GM18861 (cell line): ENCODE measurements around the gene CD44.

Source experiments
- ATAC-seq: cut with Tn5 transposase; IDR thresholded peaks from one replicate; pipeline ENCODE4 v1.9.1; 2021; ENCODE audit not compliant: unreplicated experiment

The CD44 gene

DNA sequence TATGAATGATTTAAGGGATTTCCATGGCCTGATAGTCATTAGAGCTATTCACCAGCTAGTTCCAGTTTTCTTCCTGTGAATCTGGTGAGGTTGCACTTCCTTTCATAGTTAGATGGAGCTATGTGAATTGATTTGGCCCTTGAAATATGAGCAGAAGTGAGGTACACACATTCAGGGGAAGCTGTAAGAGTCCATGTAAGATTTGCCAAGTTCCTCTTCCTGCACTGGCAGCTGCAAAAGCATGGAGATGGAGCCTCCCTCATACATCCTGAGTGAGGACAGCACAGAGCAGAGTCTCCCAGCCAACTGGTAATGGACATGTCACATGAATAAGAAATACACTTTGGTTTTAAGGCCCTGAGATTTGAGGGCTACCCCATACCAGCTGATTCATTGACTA is 111.7 kb downstream of the CD44 start:
- no peak for ATAC-seq

DNA sequence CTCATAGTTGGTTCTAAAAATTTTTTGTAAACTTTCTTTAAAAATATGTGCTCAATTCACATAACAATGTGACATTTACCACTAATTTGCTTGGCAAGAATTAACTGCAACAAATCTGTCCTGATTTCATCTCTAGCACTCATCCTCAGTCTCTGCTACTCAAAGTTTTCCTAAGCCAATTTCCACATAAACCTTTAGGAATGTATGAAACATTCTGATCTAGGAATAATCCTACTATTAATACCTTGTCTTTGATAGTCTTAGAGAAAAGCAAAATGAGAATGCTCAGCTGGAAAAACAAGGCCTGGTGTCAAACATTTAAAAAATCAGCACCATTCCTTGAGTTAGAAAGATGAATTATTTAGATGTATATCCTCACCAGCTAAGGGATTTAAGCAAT is 114.3 kb downstream of the CD44 start:
- ATAC-seq = no peak

DNA sequence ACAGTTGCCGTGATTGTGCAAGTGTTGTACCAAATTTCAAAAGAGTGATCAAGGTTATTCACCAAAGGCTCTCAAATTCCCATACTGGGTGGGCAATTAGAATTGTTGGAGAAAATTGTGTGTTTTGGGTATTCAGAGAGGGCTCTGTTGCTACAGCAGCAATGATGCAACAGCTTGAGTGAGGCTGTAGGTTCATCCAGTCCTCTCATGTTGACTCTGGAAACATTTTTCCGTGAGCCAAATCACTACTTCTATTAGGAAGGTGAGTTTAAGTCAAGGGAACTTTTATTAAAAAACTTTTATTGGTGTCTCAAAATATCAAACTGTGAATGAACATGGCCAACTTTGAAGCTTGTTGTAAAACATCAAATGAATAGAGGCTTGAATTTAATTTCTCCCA is 116.5 kb downstream of the CD44 start:
- no peak for ATAC-seq

DNA sequence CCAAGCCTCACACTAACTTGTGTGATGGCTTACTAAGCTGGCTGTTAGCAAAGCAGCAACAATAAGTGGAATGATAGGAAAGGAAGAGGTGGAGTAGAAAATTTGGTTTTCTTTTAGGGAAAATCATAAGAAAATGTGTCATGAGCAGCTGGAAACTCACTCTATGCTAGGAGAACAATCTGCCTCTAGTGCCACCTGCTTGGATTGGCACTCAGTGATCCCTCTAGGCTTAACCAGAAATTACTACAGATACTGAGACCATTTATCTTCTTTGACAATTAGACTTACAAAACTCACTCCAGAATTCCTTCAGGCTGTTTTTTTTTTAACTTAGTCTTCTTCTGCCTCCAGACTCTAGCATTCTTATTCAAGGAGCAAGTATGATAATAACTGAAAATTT is 117.3 kb downstream of the CD44 start:
- ATAC-seq = no peak

DNA sequence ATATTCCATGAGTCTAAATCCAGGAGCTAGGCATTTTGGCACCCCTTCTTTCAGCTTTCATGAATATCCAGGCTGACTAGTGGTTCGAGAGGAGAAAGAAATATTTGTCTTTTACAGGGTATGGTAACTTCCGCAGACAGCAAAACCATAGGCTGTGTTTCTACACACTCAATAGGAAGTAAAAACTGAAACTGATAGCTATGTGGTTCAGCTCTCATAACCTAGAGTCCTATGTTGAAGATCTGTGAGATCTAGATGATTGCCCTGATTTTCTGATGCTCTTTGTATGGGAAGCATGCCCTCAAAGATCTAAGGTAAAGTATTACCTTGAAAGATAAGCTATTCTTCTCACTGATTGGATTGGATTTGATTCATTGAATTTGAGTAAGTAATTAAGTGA is 118.3 kb downstream of the CD44 start:
- peak; percentile 100 for ATAC-seq

DNA sequence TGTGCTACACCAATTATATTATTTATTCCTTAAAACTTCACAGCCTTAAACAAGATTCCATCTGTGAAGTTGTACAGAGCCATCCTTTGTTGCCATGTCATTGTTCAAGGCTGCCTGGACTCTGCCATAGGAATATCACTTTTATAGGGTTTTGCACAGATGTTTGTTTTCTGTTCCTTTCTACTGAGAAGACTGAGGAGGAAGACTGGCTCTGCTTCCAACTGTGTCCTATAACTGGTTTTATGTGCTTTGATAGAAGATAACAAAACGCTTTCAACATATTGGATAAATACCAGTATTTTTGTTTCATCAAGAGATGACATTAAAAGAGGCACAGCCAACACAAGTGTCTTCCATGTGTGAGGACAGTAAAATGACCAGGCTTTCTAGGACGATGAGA is 120.6 kb downstream of the CD44 start:
- ATAC-seq = no peak

DNA sequence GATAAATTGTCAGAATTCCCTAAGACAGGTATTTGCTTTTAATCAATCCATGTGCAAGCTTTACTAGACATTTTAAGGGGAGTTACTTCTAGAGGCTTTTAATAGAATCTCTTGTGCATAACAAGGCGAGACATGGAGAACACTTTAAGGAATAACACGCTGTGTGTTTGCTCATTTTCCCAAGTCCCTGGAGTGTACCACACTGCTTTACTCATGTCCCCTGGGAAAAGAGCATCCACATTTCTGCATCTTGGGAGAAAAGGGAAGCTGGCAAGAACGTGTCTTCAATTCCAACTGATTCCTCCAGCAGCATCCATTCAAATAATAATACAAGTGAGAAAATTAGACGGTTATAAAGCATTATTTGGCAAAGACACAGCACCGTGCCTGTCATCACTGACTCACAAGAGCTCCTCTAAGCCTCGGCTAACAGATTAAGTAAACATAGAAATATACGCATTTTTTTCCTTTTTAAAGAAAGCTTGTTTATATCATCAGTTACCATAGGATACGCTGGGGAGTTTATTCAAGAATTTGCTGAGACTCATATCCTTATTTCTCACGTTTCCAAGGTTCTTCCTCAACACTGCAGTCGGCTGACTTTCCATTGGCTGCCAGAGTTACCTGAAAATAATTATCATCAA is 121.5 kb downstream of the CD44 start:
- ATAC-seq = no peak

DNA sequence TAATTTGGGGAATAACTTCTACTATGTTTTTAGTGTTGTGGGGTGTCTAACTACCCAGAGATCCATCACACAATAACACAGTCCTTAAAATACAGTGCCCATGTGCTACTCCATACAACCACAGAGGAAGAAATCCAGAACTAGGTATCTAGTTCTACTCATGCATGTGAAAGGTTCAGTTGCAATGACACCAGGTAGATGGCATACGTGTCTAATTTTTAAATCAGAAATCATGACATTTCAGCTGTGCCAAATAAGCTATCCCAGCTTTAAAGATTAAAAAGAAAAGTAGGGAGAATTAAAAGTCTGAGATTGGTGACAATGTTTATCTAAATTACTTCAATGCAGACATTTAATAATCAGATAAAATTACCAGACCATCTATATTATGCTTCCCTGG is 122.2 kb downstream of the CD44 start:
- ATAC-seq = no peak

DNA sequence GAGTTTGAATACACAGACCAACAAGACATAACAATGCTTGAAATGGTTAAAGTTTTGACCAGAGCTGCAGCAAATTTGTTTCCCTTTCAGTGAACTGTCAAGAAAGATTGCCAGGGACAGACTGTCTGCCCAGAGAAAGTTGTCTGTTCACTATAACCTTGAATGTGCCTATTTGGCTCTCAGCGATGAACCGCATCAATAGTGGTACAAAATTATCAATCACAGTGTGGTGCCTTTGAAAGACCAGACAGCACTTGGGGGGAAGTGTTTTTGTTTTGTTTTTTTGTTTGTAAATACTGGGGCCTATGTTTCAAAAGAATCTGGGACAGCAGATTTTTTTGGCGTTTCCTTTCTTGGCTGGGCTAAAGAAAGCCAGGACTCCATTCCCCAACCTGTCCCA is 123.1 kb downstream of the CD44 start:
- ATAC-seq = no peak

DNA sequence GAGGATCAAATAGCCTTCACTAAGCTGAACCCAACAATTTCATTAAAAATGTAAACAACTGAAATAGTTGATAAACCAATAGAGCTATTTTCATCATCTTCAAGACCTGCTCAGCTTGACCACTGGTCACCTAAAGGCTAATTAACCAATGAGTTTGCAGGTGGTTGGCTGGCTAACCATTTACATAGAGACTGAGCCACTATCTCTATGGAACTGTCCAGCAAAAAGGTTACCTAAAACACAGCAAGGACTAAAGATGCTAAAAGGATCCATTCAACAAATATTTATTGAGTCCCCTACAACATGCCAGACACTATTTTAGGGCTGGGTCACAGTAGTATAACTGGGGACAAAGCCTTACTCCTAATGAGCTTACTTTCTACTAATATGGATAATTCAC is 123.8 kb downstream of the CD44 start:
- ATAC-seq = no peak

DNA sequence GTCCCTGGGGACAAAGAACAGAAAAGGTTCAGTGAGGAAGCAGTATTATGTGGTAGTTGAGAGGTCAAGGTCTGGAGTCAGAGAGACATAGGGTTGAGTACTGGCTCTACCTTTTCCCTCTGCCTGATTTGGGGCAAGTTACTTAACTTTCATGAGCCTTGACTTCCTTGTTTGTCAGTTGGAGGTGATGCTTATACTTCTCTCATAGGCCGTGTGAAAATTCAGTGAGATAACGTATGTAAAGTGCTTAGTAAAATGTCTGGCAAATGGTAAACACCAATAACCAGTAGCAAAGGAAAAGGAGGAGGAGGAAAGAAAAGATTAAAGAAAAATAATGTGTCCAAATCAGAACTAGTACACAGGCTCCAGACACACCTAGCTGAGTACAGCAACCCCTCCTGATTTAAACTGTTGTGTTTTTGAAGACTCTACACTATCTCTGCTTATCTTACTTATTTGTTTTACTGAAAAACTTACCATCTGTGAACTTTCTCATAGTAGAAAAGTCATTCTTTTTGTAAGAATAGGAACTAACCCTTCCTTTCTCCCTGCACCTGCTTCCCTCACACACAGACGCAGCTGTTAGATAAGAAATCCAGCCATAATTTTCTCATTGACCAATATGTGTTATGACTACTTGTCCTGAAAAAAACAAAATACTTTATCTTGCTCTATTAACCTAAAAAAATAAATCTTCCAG is 126.9 kb downstream of the CD44 start:
- ATAC-seq = no peak

DNA sequence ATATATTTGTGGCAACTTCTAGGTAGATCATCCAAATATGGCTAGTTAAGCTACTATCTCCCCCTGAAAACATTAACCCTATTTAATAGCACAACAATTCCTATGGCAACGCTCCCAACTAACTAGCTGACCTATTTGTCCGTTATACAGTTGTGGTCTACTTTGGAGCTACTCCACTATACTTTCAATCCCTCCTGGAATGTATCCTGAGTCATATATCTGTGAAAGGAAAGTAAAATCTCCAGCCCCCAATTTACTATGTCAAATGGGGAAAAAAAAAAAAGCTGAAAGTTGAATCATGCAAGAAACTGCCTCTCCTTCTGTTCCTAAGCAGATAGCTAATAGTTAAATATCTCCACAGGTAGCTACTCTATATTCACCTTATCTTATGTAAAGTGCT is 128.5 kb downstream of the CD44 start:
- ATAC-seq = no peak

DNA sequence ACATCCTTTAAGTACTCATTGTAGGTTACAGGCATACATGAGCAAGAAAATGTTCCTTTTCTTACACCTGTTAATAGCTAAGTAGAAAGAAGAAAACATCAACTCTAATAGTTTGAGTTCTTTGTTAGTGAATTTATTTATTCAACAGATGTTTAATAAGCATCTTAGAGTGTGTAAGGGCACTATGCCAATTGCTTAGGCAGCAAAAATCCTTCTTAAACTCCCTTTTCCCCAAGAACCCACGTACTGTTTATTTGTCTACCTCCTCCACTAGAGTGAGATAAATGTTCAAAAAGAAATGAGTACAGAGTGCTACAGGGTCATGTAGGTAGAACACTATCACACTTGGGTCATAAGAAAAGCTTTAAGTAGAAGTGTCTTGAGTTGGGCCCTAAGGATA is 131.4 kb downstream of the CD44 start:
- no peak for ATAC-seq

DNA sequence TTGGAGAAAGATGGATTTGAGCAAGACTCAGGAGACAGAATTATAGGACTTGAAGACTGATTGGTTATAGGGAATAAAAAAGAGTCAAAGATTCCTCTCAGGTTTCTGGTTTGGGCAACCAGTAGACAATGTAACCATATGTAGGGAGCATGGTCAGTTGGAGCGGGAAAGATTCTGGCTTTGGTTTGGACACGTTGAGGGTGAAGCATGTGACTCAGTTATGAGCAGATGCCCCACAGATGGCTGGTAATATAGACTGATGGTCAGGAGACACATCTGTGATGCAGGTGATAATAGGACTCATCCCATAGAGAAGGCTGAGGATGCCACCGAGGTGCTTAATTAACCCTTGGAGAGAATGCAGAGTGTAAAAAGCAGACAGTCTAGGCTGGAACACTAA is 132.1 kb downstream of the CD44 start:
- ATAC-seq = no peak

DNA sequence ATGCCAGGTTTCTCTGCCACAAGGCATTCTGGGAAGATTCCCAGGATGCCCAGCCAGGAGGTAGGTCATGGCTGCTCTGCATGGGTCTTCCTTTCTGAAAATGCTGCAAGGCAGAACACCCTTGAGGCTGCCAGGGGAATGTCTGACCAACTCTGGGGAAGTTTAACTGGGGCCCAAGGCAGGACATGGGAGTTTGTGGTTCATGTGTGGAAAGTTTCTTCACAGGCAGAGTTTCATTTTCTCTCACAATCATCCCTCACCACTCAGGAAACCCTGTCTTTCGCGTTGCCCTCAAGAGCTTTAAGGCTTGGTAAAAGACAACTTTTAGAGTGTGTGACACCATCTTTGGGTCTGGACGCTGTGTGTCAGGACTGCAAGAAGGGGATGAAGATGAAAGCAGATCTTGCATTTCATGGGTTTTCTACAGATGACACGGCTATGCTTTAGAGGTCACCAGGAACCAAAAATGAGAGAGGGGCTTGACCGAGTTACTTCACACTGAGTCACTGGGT is 133.5 kb downstream of the CD44 start:
- peak; percentile 89 for ATAC-seq

DNA sequence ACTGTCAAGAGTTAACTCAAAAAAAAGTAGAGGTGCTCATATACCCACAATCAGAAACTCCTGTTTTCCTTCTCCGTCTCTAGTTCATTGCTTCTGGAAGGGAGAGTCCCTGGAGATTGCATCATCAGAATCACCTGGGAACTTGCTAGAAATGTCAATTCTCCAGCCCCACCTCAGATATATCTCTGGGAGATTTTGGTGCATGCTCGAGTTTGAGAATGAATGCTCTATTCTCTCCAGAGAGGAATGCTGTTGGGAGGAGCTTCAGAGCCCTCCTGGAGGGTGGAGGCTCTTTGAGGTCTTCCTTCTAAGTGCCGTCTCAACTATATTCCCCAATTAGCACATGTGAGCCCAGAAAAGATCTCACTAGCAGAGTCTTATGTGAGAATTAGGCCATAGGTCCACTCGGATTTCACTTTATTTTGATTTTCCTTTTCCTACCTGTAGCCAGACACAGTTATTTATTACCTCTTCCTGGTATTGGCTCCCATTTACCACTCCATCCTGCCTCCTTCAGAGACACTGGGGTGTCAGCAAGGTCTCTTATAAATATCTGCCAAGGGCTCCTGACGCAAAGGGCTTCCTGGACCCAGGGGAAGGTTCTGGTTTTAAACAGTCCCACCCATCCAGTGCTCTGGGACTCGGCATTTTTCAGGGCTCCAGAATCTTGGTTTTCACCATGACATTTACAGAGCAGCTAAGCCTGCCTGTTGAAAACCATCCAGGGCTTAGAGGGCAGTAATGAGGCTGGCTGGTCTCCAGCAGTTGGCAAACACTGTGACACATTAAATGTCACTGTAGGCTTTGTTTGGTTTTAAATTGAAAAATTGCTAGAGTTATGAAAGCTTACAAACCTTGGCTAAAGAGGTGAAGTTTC is 136.2 kb downstream of the CD44 start:
- no peak for ATAC-seq

DNA sequence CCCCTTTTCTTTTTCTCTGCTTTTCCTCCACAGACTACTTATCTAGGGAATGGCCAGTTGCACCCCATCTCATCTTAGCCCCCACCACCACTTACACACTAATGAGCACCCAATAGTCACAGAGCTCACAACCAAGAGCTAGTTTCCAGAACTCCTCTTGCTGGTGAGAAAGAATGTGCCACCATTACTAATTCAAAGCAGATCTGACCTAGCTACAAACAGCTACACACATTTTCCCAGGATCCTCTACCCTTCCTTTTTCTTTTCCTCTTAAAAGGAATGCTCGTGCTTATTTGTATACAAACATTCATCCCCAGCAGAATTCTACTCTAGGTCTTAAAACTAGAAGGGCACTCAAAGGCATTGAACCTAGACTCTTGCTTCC is 136.8 kb downstream of the CD44 start:
- no peak for ATAC-seq

DNA sequence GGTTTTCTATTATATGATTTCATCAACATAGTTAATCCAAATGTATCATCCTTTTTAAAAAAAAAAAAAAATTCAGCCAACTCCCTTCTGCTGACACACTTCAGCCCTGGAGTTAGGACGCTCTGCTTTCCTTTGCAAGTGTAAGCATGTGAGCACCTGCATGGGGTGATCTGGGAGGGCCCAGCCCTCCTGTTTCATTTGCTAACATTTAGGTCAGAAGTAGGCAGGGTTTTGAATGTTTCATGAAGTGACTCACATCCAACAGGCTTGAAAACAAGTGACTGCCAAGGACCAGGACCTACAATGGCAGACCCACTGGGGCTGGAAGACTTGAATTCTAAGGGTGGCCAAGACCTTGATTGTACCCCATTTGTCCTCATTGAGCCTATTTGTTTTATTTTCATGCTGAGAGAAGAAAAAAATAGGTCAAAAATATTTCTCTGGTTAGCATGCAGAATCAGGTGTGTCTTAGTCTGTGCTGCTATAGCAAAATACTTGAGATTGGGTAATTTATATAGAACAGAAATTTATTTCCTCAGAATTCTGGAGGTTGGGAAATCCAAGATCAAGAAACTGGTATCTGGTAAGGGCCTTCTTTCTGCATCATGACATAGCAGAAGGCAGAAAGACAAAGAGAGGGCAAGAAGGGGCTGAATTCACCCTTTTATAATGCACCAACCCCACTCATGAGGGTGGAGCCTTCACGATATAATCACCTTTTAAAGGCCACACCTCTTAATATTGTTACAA is 137.6 kb downstream of the CD44 start:
- no peak for ATAC-seq

DNA sequence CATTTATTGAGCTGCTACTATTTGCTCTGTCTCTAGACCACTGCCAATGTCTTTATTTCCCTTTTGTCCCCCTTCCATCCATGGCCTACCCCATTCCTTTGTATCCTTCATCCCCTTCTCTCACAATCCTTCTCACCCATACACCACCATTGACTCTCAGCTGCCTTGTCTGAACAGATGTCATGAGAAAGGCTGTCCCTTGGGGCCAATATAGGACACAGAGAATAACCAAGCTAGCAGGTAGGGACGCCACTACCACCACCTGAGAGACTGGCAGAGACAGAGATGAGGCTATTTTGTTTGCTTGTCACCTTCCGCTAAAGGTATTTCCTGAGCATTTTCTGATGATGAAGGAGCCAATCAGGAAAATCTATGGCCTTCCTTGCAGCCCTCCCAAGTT is 138.9 kb downstream of the CD44 start:
- no peak for ATAC-seq

DNA sequence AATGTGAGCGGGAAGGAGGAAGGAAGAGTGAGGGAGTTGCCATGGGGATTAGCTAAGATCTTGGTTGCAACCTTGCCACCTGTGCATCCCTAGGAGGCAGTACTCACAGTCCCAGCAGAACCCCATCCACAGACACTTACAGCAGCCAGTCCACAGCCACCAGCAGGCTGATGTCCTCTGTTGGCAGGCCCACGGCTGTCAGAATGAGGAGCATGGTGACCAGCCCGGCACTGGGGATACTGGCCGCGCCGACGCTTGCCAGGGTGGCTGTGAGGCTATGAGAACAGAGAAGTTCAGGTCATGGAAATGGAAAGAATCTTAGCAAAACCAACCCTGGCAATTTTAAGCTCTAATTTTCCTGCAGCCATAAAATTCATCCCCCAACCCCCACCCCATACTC is 141.8 kb downstream of the CD44 start:
- no peak for ATAC-seq

DNA sequence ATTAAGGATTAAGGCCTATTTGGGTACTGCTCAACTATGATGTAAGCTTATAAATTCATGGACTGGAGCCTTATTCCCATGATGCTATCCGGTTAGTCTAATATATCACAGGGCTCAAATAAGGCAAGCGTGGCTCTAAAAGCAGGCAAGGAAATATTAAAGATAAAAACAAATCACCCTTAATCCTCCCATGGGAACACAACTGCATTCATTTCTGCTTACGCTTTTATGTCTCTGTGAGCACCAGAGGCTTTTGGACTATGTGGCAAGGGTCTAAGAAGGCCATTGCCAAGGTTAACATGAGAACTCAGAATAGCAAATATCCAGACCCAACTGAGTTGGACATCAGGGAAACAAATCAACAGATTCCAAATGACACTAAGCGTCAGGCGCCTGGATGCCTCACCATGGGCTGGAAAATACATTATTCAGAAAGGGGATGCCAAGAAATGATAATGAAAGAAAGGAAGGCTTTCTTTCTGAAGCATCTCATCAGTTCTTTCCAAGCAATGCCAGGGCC is 142.3 kb downstream of the CD44 start:
- no peak for ATAC-seq
